ENCODE results near the gene ENTPD6. TPM values are rescaled to one million over a fixed set of nuclear protein-coding genes. Genes with fewer than 3 reads are reported as not detected.

Gene ENTPD6
- polyA plus RNA-seq, 3 donors: 36.2 to 120 (median 47.0) TPM

DNA sequence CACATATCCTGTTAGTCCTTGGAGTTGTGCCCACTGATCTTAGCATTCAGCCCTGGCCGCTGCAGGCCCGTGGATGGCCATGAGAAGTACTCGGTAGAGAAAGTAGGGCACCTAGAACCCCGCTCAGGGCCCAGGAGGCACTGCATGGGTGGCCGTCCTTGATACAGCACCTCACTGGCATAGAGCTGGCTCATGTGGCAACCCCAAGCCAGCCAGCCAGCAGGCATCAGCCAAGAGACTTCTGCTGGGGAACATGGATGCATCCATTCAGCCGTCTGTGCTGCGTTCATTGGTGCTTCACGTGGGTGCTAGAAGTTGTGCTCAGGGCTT is 62.9 kb downstream of the ENTPD6 start:
- H4K20me1 ChIP-seq (ENCODE audit: insufficient read depth, low read length): peaks cover 57% of the 10 kb centered on the region
- peaks cover 50% of the 10 kb centered on the region for H3K79me2 ChIP-seq (ENCODE audit: insufficient read depth, low read length)
- Mint-ChIP-seq H3K27ac (peak overlapping the region in 1 of 7 donors; percentile 27), H3K36me3 (peaks cover 40 to 61% of the 10 kb centered on the region in 2 donors), H3K27me3 (ENCODE audit: low read depth in 3 of 3) (no peaks in the 10 kb centered on the region), H3K4me1 (peaks cover 8% of the 10 kb centered on the region), H3K4me3 (no peak overlapping the region), H3K9me3 (peaks cover 2 to 14% (median 6%) of the 10 kb centered on the region in 7 donors)
- no peaks in the 10 kb centered on the region for H3K4me1 ChIP-seq (ENCODE audit: control insufficient read depth in 1 of 2, insufficient read depth in 2 of 2, low read length in 2 of 2)
- no peak overlapping the region for H3K4me3 ChIP-seq (replicated peaks in 1 of 3; ENCODE audit: low read depth in 2 of 3, low read length in 3 of 3)
- H3K9me3 ChIP-seq (replicated peaks in 1 of 2; ENCODE audit: control insufficient read depth in 1 of 2, insufficient read depth in 1 of 2, low read length in 2 of 2): no peaks in the 10 kb centered on the region
- no peak overlapping the region for H3K9ac ChIP-seq (ENCODE audit: insufficient read depth, low read length, poor library complexity, severe bottlenecking)
- H3K4me2 ChIP-seq (replicated peaks; ENCODE audit: extremely low read depth, low read length, poor library complexity, severe bottlenecking): no peak overlapping the region
- DNase-seq: no peak
- 97% methylated on average over 8 of the region's 8 CpGs for WGBS (ENCODE audit: insufficient coverage)
- no peak overlapping the region for H2AFZ ChIP-seq (ENCODE audit: insufficient read depth, low read depth, low read length, poor library complexity, severe bottlenecking)
- no peak for TF ChIP-seq CTCF (IDR thresholded peaks at IDR 0.05)
- H3K27ac ChIP-seq (ENCODE audit: low read depth in 1 of 2, low read length in 2 of 2): no peak overlapping the region
- peaks cover 26 to 44% of the 10 kb centered on the region in 2 donors for H3K36me3 ChIP-seq (replicated peaks in 1 of 2; ENCODE audit: control insufficient read depth in 1 of 2, insufficient read depth in 2 of 2, low read length in 2 of 2)
- no peaks in the 10 kb centered on the region for H3K27me3 ChIP-seq (ENCODE audit: control insufficient read depth in 2 of 2, insufficient read depth in 2 of 2, low read length in 2 of 2)
- intact Hi-C loops (cut with micrococcal nuclease): no loop called here

GRCh38 chr20:25258828-25259227 is 63.3 kb downstream of the ENTPD6 start:
- no peaks in the 10 kb centered on the region for H3K4me1 ChIP-seq (ENCODE audit: control insufficient read depth in 1 of 2, insufficient read depth in 2 of 2, low read length in 2 of 2)
- peaks cover 47% of the 10 kb centered on the region for H3K79me2 ChIP-seq (ENCODE audit: insufficient read depth, low read length)
- no peak overlapping the region for H3K4me3 ChIP-seq (replicated peaks in 1 of 3; ENCODE audit: low read depth in 2 of 3, low read length in 3 of 3)
- peaks cover 55% of the 10 kb centered on the region for H4K20me1 ChIP-seq (ENCODE audit: insufficient read depth, low read length)
- no peak for DNase-seq
- intact Hi-C loops (cut with micrococcal nuclease): no loop called here
- Mint-ChIP-seq H3K27ac (peak overlapping the region in 2 of 7 donors; percentile 27 to 43), H3K36me3 (peaks cover 37 to 58% of the 10 kb centered on the region in 2 donors), H3K27me3 (ENCODE audit: low read depth in 3 of 3) (no peaks in the 10 kb centered on the region), H3K4me3 (no peak overlapping the region), H3K9me3 (peaks cover 2 to 14% (median 6%) of the 10 kb centered on the region in 7 donors), H3K4me1 (peaks cover 5% of the 10 kb centered on the region)
- TF ChIP-seq CTCF (IDR thresholded peaks at IDR 0.05): no peak
- peaks cover 26 to 44% of the 10 kb centered on the region in 2 donors for H3K36me3 ChIP-seq (replicated peaks in 1 of 2; ENCODE audit: control insufficient read depth in 1 of 2, insufficient read depth in 2 of 2, low read length in 2 of 2)
- no peak overlapping the region for H3K27ac ChIP-seq (ENCODE audit: low read depth in 1 of 2, low read length in 2 of 2)
- H3K27me3 ChIP-seq (ENCODE audit: control insufficient read depth in 2 of 2, insufficient read depth in 2 of 2, low read length in 2 of 2): no peaks in the 10 kb centered on the region
- 100% methylated on average over 2 of the region's 4 CpGs for WGBS (ENCODE audit: insufficient coverage)
- H2AFZ ChIP-seq (ENCODE audit: insufficient read depth, low read depth, low read length, poor library complexity, severe bottlenecking): no peak overlapping the region
- no peak overlapping the region for H3K9ac ChIP-seq (ENCODE audit: insufficient read depth, low read length, poor library complexity, severe bottlenecking)
- H3K9me3 ChIP-seq (replicated peaks in 1 of 2; ENCODE audit: control insufficient read depth in 1 of 2, insufficient read depth in 1 of 2, low read length in 2 of 2): no peaks in the 10 kb centered on the region
- H3K4me2 ChIP-seq (replicated peaks; ENCODE audit: extremely low read depth, low read length, poor library complexity, severe bottlenecking): no peak overlapping the region
